ENCODE measurements around the gene TTBK2.

The TTBK2 gene

DNA sequence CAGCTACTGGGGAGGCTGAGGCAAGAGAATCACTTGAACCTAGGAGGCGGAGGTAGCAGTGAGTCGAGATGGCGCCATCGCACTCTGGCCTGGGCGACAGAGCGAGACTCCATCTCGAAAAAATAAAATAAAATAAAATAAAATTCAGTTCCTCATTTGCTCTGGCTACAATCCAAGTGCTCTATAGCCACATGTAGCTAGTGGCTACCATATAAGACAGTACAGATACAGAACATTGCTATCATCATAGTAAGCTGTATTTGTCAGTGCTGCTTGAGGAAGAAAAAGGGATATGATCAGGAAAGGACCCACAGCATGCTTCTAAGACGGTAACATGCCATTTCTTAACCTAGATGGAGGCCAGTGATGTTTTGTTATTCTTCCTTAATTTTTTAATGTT lies 95.0 kb downstream of the TTBK2 start:
- Histone ChIP-seq H3K9ac (ENCODE audit: low read length) (no peak overlapping the region), H3K36me3 (replicated peaks; ENCODE audit: insufficient read depth, low read length) (no peaks in the 10 kb centered on the region), H3K4me2 (ENCODE audit: low read depth, low read length) (no peak overlapping the region), H3K27me3 (replicated peaks; ENCODE audit: insufficient read depth, low read length) (no peaks in the 10 kb centered on the region), H3K4me3 (ENCODE audit: low read length) (no peak overlapping the region), H3K9me2 (replicated peaks; ENCODE audit: insufficient read depth, low read length) (no peaks in the 10 kb centered on the region), H3K79me2 (ENCODE audit: low read length) (no peaks in the 10 kb centered on the region), H3K27ac (ENCODE audit: low read length) (no peak overlapping the region), H2AFZ (ENCODE audit: low read length) (no peak overlapping the region), H3K9me3 (replicated peaks; ENCODE audit: insufficient read depth, low read length) (no peaks in the 10 kb centered on the region), H3F3A (ENCODE audit: insufficient read depth, low read length) (no peaks in the 10 kb centered on the region), H3K4me1 (ENCODE audit: low read length) (no peaks in the 10 kb centered on the region), H4K20me1 (ENCODE audit: insufficient read depth, low read length) (no peaks in the 10 kb centered on the region)
- no peak for DNase-seq
- TF ChIP-seq EZH2phosphoT487 (IDR thresholded peaks at IDR 0.05; ENCODE audit: low read length) (no peak), EZH2 (optimal IDR thresholded peaks at IDR 0.05; ENCODE audit: low read depth, low read length) (no peak)
- TF ChIP-seq, protein P1, sequence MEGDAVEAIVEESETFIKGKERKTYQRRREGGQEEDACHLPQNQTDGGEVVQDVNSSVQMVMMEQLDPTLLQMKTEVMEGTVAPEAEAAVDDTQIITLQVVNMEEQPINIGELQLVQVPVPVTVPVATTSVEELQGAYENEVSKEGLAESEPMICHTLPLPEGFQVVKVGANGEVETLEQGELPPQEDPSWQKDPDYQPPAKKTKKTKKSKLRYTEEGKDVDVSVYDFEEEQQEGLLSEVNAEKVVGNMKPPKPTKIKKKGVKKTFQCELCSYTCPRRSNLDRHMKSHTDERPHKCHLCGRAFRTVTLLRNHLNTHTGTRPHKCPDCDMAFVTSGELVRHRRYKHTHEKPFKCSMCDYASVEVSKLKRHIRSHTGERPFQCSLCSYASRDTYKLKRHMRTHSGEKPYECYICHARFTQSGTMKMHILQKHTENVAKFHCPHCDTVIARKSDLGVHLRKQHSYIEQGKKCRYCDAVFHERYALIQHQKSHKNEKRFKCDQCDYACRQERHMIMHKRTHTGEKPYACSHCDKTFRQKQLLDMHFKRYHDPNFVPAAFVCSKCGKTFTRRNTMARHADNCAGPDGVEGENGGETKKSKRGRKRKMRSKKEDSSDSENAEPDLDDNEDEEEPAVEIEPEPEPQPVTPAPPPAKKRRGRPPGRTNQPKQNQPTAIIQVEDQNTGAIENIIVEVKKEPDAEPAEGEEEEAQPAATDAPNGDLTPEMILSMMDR (IDR thresholded peaks at IDR 0.05; ENCODE audit: low read length), result no peak

DNA sequence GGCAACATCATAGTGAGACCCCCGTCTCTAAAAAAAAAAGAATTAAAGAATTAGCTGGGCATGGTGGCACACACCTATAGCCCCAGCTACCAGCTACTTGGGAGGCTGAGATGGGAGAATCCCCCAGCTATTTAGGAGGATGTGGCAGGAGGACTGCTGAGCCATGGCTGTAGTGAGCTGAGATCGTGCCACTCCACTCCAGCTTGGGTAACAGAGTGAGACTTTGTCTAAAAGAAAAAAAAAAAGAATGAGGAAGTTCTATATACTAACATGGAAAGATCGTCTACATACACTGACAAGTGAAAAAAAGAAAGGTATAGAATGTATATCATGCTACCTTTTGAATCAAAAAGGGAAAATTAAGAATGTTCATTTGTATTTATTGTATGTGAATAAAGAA lies 99.8 kb downstream of the TTBK2 start:
- no peak for DNase-seq
- TF ChIP-seq EZH2phosphoT487 (IDR thresholded peaks at IDR 0.05; ENCODE audit: low read length) (no peak), EZH2 (optimal IDR thresholded peaks at IDR 0.05; ENCODE audit: low read depth, low read length) (no peak)
- TF ChIP-seq, protein P1 (IDR thresholded peaks at IDR 0.05; ENCODE audit: low read length), result no peak
- H3K4me1 ChIP-seq (ENCODE audit: low read length), result no peaks in the 10 kb centered on the region
- H2AFZ ChIP-seq (ENCODE audit: low read length), result no peak overlapping the region
- no peak overlapping the region for H3K9ac ChIP-seq (ENCODE audit: low read length)
- no peak overlapping the region for H3K27ac ChIP-seq (ENCODE audit: low read length)
- no peaks in the 10 kb centered on the region for H3K27me3 ChIP-seq (replicated peaks; ENCODE audit: insufficient read depth, low read length)
- H3K36me3 ChIP-seq (replicated peaks; ENCODE audit: insufficient read depth, low read length), result no peaks in the 10 kb centered on the region
- no peaks in the 10 kb centered on the region for H3F3A ChIP-seq (ENCODE audit: insufficient read depth, low read length)
- no peak overlapping the region for H3K4me3 ChIP-seq (ENCODE audit: low read length)
- H3K4me2 ChIP-seq (ENCODE audit: low read depth, low read length), result no peak overlapping the region
- H3K79me2 ChIP-seq (ENCODE audit: low read length), result no peaks in the 10 kb centered on the region
- no peaks in the 10 kb centered on the region for H3K9me3 ChIP-seq (replicated peaks; ENCODE audit: insufficient read depth, low read length)
- no peaks in the 10 kb centered on the region for H3K9me2 ChIP-seq (replicated peaks; ENCODE audit: insufficient read depth, low read length)
- no peaks in the 10 kb centered on the region for H4K20me1 ChIP-seq (ENCODE audit: insufficient read depth, low read length)

DNA sequence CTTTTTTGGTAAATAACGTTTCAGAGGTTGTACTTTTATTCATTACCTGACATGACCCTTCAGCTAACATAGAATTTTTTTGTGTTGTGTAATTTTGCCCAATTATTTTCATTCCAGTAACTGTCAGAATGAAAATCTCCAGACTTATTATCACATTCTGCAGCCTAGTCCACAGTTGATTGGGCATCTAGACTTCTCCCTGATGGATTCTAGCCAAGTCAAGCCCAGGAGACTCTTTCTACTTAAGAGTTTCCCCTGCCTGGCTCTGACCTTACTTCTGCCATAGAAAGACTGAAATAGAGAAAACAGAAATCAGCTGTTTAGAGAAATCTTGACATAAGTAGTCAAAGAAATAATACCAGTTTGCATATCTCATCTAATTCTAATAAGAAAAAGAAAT lies 100.8 kb downstream of the TTBK2 start:
- no peaks in the 10 kb centered on the region for H3K36me3 ChIP-seq (replicated peaks; ENCODE audit: insufficient read depth, low read length)
- H3K4me1 ChIP-seq (ENCODE audit: low read length), result no peaks in the 10 kb centered on the region
- no peak overlapping the region for H3K4me2 ChIP-seq (ENCODE audit: low read depth, low read length)
- DNase-seq, result no peak
- no peaks in the 10 kb centered on the region for H3K27me3 ChIP-seq (replicated peaks; ENCODE audit: insufficient read depth, low read length)
- H3K4me3 ChIP-seq (ENCODE audit: low read length), result no peak overlapping the region
- no peaks in the 10 kb centered on the region for H3K79me2 ChIP-seq (ENCODE audit: low read length)
- no peaks in the 10 kb centered on the region for H4K20me1 ChIP-seq (ENCODE audit: insufficient read depth, low read length)
- H3F3A ChIP-seq (ENCODE audit: insufficient read depth, low read length), result no peaks in the 10 kb centered on the region
- H3K9ac ChIP-seq (ENCODE audit: low read length), result no peak overlapping the region
- no peak overlapping the region for H2AFZ ChIP-seq (ENCODE audit: low read length)
- no peak overlapping the region for H3K27ac ChIP-seq (ENCODE audit: low read length)
- no peaks in the 10 kb centered on the region for H3K9me3 ChIP-seq (replicated peaks; ENCODE audit: insufficient read depth, low read length)
- no peak for TF ChIP-seq EZH2 (optimal IDR thresholded peaks at IDR 0.05; ENCODE audit: low read depth, low read length)
- no peaks in the 10 kb centered on the region for H3K9me2 ChIP-seq (replicated peaks; ENCODE audit: insufficient read depth, low read length)

DNA sequence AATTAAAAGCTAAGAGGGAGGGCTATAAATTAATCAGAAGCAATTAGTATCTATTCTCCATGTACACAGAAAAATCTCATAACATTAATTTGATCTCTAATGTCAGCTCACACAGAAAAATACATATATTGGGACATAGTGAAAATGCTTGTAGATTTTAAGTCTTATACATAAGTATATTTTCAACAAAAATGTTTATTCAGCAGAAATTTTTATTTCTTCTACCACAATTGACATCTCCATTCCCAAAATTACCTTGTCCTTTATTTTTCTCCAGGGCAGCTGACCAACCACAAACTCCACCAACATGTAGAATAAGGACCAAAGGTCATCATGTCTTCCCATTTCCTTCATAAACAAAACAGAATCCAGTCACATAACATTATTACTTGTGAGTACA lies 109.1 kb downstream of the TTBK2 start:
- Histone ChIP-seq H3K9me3 (replicated peaks; ENCODE audit: insufficient read depth, low read length) (no peaks in the 10 kb centered on the region), H3K27ac (ENCODE audit: low read length) (no peak overlapping the region), H2AFZ (ENCODE audit: low read length) (no peak overlapping the region), H4K20me1 (ENCODE audit: insufficient read depth, low read length) (no peaks in the 10 kb centered on the region), H3K36me3 (replicated peaks; ENCODE audit: insufficient read depth, low read length) (no peaks in the 10 kb centered on the region), H3K27me3 (replicated peaks; ENCODE audit: insufficient read depth, low read length) (no peaks in the 10 kb centered on the region), H3K4me3 (ENCODE audit: low read length) (no peak overlapping the region), H3K9me2 (replicated peaks; ENCODE audit: insufficient read depth, low read length) (no peaks in the 10 kb centered on the region), H3K4me1 (ENCODE audit: low read length) (no peaks in the 10 kb centered on the region), H3K4me2 (ENCODE audit: low read depth, low read length) (no peak overlapping the region), H3K79me2 (ENCODE audit: low read length) (no peaks in the 10 kb centered on the region), H3F3A (ENCODE audit: insufficient read depth, low read length) (no peaks in the 10 kb centered on the region), H3K9ac (ENCODE audit: low read length) (no peak overlapping the region)
- TF ChIP-seq, protein P1 (IDR thresholded peaks at IDR 0.05; ENCODE audit: low read length), result no peak
- TF ChIP-seq EZH2phosphoT487 (IDR thresholded peaks at IDR 0.05; ENCODE audit: low read length) (no peak), EZH2 (optimal IDR thresholded peaks at IDR 0.05; ENCODE audit: low read depth, low read length) (no peak)
- no peak for DNase-seq

All from MM.1S (cell line).